MCF 10A (cell line): Measurements from ENCODE around the gene C1orf87. TPM values are rescaled to one million over a fixed set of nuclear protein-coding genes. Genes with fewer than 3 reads are reported as not detected.

Experiments
- BruUV-seq: library from RNA; stranded (reverse); fragments of 400-500 nt; replicated peaks from 2 replicates; lab custom pipeline; 2021; lab: Mats Ljungman, UMichigan
- CTCF ChIA-PET: fragments of 300-600 bp; sonication (Branson Sonifier 250); formaldehyde crosslinking; extraction: SDS; loops from one replicate; lab custom pipeline; 2021; ENCODE audit warnings: antibody characterized with exemption, inconsistent platforms; lab: Yijun Ruan, JAX
- POLR2A ChIA-PET: fragments of 300-600, 350-650 bp; sonication (Branson Sonifier 250); formaldehyde crosslinking; extraction: SDS; loops from one replicate; lab custom pipeline; 2020; ENCODE audit warnings: antibody characterized with exemption, inconsistent platforms; lab: Yijun Ruan, JAX
- DNase-seq: peaks from one replicate; pipeline ENCODE4 v3.0.0-alpha.2; 2018; ENCODE audit not compliant: unreplicated experiment
- H3K27ac Mint-ChIP-seq: one replicate; pipeline ENCODE4 v1.8.0; 2022; ENCODE audit warnings: mild to moderate bottlenecking, low read depth, mixed read lengths; ENCODE audit not compliant: unreplicated experiment
- H3K27me3 Mint-ChIP-seq: one replicate; pipeline ENCODE4 v1.8.0; 2022; ENCODE audit warnings: mixed read lengths; ENCODE audit not compliant: insufficient read depth, unreplicated experiment
- H3K36me3 Mint-ChIP-seq: one replicate; pipeline ENCODE4 v1.8.0; 2022; ENCODE audit warnings: mild to moderate bottlenecking, moderate library complexity, mixed read lengths; ENCODE audit not compliant: insufficient read depth, unreplicated experiment
- H3K4me1 Mint-ChIP-seq: one replicate; pipeline ENCODE4 v1.8.0; 2022; ENCODE audit warnings: mixed read lengths; ENCODE audit not compliant: insufficient read depth, unreplicated experiment
- H3K4me3 Mint-ChIP-seq: one replicate; pipeline ENCODE4 v1.8.0; 2022; ENCODE audit warnings: mild to moderate bottlenecking, moderate library complexity, mixed read lengths; ENCODE audit not compliant: unreplicated experiment
- H3K9me3 Mint-ChIP-seq: one replicate; pipeline ENCODE4 v1.8.0; 2022; ENCODE audit warnings: mixed read lengths; ENCODE audit not compliant: unreplicated experiment
- CTCF ChIP-seq: fragments of 200-600 bp; IDR thresholded peaks from one replicate; pipeline ENCODE4 v1.8.0; 2022; ENCODE audit warnings: antibody characterized with exemption, mild to moderate bottlenecking; ENCODE audit not compliant: unreplicated experiment
- intact Hi-C: fragments of 100-400 bp; cut with micrococcal nuclease; formaldehyde crosslinking; loops from 2 replicates; pipeline ENCODE4 v1.14.1; 2022
- total RNA-seq: library from RNA; stranded (reverse); gene quantifications from 2 replicates; pipeline ENCODE4 v1.2.3, GENCODE V29; 2022

C1orf87 gene
- total RNA-seq, 1 experiment from 2014 or later, result not detected

DNA sequence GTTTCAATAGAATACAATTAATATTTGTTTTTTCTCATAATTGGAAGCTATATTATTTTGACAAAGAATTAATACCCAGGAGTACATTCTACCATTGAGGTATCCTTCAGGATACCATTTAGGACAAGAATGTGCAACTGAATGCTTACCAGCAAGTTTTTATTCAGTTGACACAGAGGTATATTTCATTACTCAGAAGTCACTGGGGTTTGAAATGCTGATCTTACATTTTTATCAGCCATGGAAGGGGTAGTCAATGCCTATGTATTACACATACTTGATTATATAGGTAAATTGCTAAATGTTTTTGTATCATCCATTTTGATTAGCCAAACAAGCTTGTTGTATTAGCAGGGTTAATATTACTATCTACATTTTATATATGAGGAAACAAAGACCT lies 48.0 kb downstream of the C1orf87 start:
- Mint-ChIP-seq H3K36me3 (no peaks in the 10 kb centered on the region), H3K9me3 (no peaks in the 10 kb centered on the region), H3K4me1 (no peaks in the 10 kb centered on the region), H3K4me3 (no peak overlapping the region), H3K27me3 (peaks cover 87% of the 10 kb centered on the region), H3K27ac (no peak overlapping the region)
- no peak for DNase-seq
- no peak for TF ChIP-seq CTCF
- ChIA-PET CTCF (interaction anchor here (0.6 kb wide), 1 partner anchor 863 kb away, joined by 3 read pairs; no protein-coding TSS in a partner anchor), POLR2A (interaction anchor here (1.0 kb wide), 1 partner anchor 12 kb away, joined by 3 read pairs; no protein-coding TSS in a partner anchor)
- intact Hi-C loops, result no loop called here
- BruUV-seq, result no TSS peak

DNA sequence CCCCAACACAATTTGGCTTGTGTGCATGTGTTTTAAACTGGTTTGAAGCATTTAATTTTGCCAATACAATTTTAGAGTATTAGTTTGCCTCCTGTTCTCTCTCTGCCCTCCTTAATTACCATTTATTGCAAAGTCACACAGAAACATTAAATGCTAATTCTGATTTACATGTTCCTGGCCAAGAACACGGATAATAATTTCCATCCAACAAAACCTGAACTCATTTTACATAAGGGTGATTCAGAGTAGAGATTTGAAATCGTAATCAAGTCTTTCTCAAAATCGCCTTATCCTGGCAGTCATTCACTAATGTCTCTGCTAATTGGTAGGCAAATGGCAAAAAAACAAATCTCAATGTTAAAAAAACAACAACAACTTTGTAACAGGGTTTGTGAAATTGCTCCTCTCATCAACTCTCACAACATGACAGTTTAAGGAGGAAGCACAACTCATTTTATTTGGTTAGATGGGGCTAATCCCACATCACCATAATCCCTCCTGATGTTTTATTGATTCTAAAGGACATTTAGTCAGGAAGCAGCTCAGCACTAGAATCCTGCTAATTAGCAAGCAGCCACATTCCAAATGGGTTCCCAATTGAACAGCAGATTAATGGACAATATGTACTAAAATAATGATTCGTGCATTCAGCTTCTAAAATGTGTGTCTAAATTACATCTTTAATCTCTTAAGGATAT lies 55.9 kb downstream of the C1orf87 start:
- H3K9me3 Mint-ChIP-seq, result no peaks in the 10 kb centered on the region
- H3K4me3 Mint-ChIP-seq, result no peak overlapping the region
- CTCF ChIA-PET, result interaction anchor here (0.5 to 1.0 kb wide), 5 partner anchors 10 to 1503 kb away, joined by 3 read pairs; no protein-coding TSS in a partner anchor
- no peaks in the 10 kb centered on the region for H3K36me3 Mint-ChIP-seq
- H3K27me3 Mint-ChIP-seq, result peaks cover 59% of the 10 kb centered on the region
- intact Hi-C loops, result no loop called here
- no peak for TF ChIP-seq CTCF
- no peaks in the 10 kb centered on the region for H3K4me1 Mint-ChIP-seq
- DNase-seq, result no peak
- POLR2A ChIA-PET, result no interaction called here
- no TSS peak for BruUV-seq
- no peak overlapping the region for H3K27ac Mint-ChIP-seq

GRCh38 chr1:60010690-60011089 lies 62.9 kb downstream of the C1orf87 start:
- no peaks in the 10 kb centered on the region for H3K9me3 Mint-ChIP-seq
- H3K4me1 Mint-ChIP-seq, result no peaks in the 10 kb centered on the region
- no peak overlapping the region for H3K4me3 Mint-ChIP-seq
- H3K27me3 Mint-ChIP-seq, result peaks cover 31% of the 10 kb centered on the region
- BruUV-seq, result no TSS peak
- CTCF ChIA-PET, result interaction anchor here (1.2 kb wide), 1 partner anchor 32 kb away, joined by 5 read pairs; no protein-coding TSS in a partner anchor
- intact Hi-C loops, result no loop called here
- POLR2A ChIA-PET, result no interaction called here
- no peak for DNase-seq
- no peaks in the 10 kb centered on the region for H3K36me3 Mint-ChIP-seq
- TF ChIP-seq CTCF, result no peak
- no peak overlapping the region for H3K27ac Mint-ChIP-seq

GRCh38 chr1:60008500-60008899 lies 65.1 kb downstream of the C1orf87 start:
- Mint-ChIP-seq H3K27ac (no peak overlapping the region), H3K4me3 (no peak overlapping the region), H3K27me3 (peaks cover 22% of the 10 kb centered on the region), H3K4me1 (no peaks in the 10 kb centered on the region), H3K36me3 (no peaks in the 10 kb centered on the region), H3K9me3 (no peaks in the 10 kb centered on the region)
- ChIA-PET POLR2A (no interaction called here), CTCF (interaction anchor here (0.6 to 1.1 kb wide), 3 partner anchors 11 to 1246 kb away, joined by 3 to 4 read pairs (median 3); no protein-coding TSS in a partner anchor)
- no peak for TF ChIP-seq CTCF
- intact Hi-C loops, result no loop called here
- no TSS peak for BruUV-seq
- DNase-seq, result no peak
